GM18951 (cell line): ENCODE data around the gene VILL.
"Not testable (repeated sequence)": the region's sequence is repeated elsewhere in the genome, so short reads cannot be mapped to it uniquely, and the experiment has no call there.

Source experiments
- POLR2A ChIP-seq: IDR thresholded peaks from 4 replicates; pipeline ENCODE4 v1.6.1; 2011; ENCODE audit warnings: mild to moderate bottlenecking; ENCODE audit not compliant: insufficient read length, insufficient read depth; ENCODE audit errors: extremely low read depth
- in situ Hi-C: fragments of 300-500 bp; cut with MboI; formaldehyde crosslinking; loops from one replicate; pipeline ENCODE4 v1.12.0; 2022; ENCODE audit warnings: low sequenced_read_pairs, mixed read lengths, inconsistent platforms; ENCODE audit not compliant: unreplicated experiment

The VILL gene

GRCh38 chr3:38043486-38043885, 52.9 kb downstream of the VILL start:
- no peak for TF ChIP-seq POLR2A
- in situ Hi-C loops = no loop called here

- TF ChIP-seq POLR2A = no peak
- in situ Hi-C loops = no loop called here
Observed at GRCh38 chr3:38046027-38046426, 55.4 kb downstream of the VILL start.

- no peak for TF ChIP-seq POLR2A
- in situ Hi-C loops = no loop called here
Observed at GRCh38 chr3:38046821-38047220, 56.2 kb downstream of the VILL start.

- no peak for TF ChIP-seq POLR2A
- in situ Hi-C loops = no loop called here
Observed at GRCh38 chr3:38047896-38048295, 57.3 kb downstream of the VILL start.

GRCh38 chr3:38049358-38050126, 59.0 kb downstream of the VILL start:
- in situ Hi-C loops = no loop called here
- no peak for TF ChIP-seq POLR2A

GRCh38 chr3:38051131-38051530, 60.5 kb downstream of the VILL start:
- TF ChIP-seq POLR2A = no peak
- in situ Hi-C loops = no loop called here

- in situ Hi-C loops = not testable (repeated sequence)
Observed at GRCh38 chr3:38053286-38053685, 62.7 kb downstream of the VILL start.

GRCh38 chr3:38053813-38054498, 63.4 kb downstream of the VILL start:
- in situ Hi-C loops = not testable (repeated sequence)

GRCh38 chr3:38054499-38055001, 64.0 kb downstream of the VILL start:
- TF ChIP-seq POLR2A = no peak
- in situ Hi-C loops = no loop called here
